ENCODE measurements around the gene ANKRD18B. TPM values are rescaled to one million over a fixed set of nuclear protein-coding genes. Genes with fewer than 3 reads are reported as not detected.
"Not testable (repeated sequence)": the region's sequence is repeated elsewhere in the genome, so short reads cannot be mapped to it uniquely, and the experiment has no call there.

ANKRD18B gene
- polyA plus RNA-seq, 4 donors: 0.79 to 1.7 (median 1.4) TPM

DNA sequence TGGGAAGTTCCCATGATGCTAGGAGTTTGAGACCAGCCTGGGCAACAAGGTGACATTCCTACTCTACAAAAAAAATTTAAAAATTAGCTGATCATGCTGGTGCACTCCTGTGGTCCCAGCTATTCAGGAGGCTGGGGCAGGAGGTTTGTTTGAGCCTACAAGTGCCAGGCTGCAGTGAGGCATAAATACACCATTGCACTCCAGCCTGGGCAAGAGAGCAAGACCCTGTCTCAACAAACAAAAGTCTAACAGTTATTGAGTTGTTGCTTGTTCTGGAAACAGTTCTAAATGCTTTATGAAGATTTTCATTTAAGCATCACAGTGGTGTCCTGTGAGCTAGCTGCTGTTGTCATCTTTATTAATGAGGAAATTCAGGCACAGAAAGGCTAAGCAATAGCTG, 4.0 kb downstream of the ANKRD18B start:
- DNase-seq (ENCODE audit: low read depth in 4 of 4, low spot score in 2 of 4): not testable (repeated sequence)

DNA sequence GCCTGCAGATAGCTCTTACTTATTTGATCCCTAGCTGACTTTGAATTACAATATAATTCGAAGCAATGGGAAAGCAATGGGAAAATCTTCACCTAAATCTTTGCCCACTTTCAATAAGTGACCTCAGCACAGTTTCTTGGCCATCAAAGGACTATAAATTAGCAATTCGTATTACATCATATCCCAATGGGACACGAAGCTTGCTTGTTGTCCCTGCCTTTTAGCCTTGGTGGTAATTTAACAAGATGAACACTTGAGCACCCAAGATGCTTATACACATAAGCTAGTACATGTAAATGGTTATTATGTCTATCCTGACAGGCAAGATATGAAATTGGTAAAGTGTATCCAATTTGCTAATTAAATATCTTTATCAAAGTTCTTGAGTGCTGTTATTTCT, 9.9 kb downstream of the ANKRD18B start:
- not testable (repeated sequence) for DNase-seq (ENCODE audit: low read depth in 4 of 4, low spot score in 2 of 4)

DNA sequence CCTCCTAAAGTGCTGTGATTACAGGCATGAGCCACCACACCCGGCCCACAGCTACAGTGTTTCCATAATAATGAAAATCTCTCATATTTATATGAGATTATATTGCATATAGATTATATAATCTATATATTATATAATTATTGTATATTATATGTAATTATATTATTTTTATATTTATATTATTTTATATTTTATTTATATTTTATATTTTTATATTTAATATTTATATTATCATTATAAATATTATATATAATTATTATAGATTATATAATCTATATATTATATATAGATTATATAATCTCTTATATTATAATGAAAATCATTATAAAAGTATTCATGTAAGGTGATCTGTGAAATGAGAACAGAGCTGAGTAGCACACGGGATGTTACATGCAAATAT, 11.5 kb downstream of the ANKRD18B start:
- DNase-seq (ENCODE audit: low read depth in 4 of 4, low spot score in 2 of 4): no peak

DNA sequence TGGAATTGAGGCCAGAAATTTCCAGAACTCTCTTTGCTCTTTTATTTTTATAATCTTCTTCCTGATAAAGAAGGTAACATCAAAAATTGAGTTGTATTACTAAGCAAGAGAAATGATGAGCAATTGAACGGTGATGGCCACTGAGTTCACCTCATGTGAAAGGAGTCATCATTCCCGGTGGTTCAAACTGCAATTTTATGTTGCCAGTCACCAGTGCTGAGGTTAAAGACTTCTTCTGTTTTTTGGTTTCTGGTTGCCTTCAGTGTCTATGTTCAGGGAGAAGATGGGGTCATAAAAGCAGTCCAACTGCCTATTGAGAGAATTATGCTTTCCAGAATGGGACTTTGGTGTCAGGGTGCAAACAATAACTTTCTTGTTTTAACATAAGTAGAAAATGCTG, 19.4 kb downstream of the ANKRD18B start:
- not testable (repeated sequence) for DNase-seq (ENCODE audit: low read depth in 4 of 4, low spot score in 2 of 4)

DNA sequence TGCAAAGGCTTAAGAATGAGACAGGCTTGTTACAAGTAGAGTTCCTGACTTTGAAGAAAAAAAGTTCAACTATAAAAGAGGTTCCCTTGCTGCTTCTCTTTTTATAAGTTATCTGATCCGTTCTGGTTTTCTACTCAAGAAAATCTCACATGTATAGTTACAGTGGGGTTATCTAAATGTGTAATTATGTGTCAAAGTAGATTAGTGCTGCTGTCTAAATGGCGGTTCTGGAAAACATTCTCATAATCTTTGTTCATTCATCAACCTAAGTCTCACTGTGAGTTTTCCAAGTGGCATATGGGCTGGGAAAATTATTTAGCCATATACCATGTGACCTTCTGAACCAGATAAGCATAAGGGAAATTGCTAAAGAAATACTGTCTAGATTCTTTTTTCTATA, 21.7 kb downstream of the ANKRD18B start:
- not testable (repeated sequence) for DNase-seq (ENCODE audit: low read depth in 4 of 4, low spot score in 2 of 4)

DNA sequence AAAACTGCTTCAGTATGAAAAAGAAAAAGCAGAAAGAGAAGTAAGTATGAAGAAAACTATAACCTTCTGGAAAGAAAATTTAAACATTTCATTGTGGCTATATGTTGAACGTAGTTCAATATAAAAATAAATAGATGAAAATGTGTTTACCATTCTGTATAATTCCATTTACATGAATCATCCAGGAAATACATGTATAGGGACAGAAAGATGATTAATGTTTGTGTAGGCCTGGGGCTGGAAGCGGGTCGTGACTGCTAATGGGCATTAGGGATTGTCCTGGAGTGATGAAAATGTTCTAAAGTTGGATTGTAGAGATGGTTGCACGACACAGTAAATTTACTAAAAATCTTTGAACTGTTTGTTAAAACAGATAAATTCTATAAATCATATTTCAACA, 24.8 kb downstream of the ANKRD18B start:
- DNase-seq (ENCODE audit: low read depth in 4 of 4, low spot score in 2 of 4): not testable (repeated sequence)

DNA sequence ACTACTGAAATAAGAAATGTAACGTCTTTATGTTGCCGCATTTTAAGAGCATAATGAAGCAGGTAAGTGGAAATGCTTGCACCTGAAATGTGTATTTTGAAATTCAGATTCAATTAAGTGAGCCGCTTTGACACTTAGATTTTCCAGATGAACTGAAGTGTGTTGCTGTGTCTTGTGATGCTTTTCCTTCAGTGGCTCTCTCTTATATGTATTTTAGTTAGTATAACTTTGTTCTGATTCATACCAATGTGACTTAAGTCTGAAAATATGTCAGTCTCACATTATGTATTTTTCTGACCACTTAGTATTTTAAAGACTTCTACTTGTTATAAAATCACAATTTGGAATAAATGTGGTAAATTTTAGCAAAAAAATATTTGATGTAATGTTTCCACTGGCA, 25.4 kb downstream of the ANKRD18B start:
- not testable (repeated sequence) for DNase-seq (ENCODE audit: low read depth in 4 of 4, low spot score in 2 of 4)

DNA sequence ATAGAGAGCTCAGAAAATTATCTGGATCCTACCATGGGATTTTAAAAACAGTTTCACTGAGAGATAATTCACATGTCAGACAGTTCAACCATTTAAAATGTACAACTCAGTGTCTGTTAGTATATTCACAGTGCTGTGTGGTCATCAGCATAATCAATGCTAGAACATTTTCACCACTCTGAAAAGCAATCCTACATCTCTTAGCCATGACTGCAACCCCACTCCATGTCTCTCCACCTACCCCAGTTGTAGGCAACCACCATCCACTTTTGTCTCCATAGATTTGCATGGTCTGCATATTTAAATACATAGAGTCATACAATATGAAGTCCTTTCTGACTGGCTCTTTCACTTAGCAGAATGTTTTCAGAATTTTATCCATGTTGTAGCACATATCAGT, 27.1 kb downstream of the ANKRD18B start:
- DNase-seq (ENCODE audit: low read depth in 4 of 4, low spot score in 2 of 4): not testable (repeated sequence)

DNA sequence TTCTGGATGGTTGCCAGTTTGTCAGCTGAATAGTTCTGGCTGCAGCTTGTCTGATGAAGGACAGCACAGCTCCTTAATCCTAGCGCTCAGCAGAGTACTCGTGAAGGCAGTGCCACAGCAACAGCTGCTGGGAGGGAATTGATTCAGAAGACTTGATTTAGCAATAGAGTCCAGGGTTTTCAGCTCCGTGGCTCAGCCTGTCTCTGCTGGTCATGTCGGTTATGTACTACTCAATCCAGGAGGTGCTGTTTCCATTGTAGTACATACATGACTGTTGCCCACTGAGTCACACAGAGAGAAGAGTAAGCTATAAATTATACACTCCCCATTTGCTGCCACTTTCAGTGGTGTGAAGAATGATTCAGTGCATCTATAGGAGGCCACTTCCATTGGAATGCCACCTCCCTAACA, 28.3 kb downstream of the ANKRD18B start:
- DNase-seq (ENCODE audit: low read depth in 4 of 4, low spot score in 2 of 4): peak in 1 of 4 donors; percentile 0

DNA sequence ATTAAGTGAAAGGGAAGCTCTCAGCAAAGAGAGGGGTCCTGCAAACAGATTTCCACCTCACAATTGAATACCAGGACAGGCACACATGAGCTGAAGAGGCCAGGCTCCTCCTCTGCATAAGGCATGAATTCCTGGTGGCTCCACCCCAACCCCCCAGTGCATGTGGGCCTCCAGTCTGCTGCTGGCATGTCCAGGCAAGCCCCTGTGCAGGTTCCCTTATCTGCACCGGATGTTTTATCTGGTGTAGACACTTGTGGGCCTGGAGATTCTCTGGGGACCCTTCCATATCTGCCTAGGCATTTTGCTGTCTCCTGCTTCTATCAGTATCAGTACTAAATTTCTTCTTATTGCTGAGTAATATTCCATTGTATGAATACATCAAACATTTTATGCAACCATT, 36.2 kb downstream of the ANKRD18B start:
- DNase-seq (ENCODE audit: low read depth in 4 of 4, low spot score in 2 of 4): not testable (repeated sequence)

DNA sequence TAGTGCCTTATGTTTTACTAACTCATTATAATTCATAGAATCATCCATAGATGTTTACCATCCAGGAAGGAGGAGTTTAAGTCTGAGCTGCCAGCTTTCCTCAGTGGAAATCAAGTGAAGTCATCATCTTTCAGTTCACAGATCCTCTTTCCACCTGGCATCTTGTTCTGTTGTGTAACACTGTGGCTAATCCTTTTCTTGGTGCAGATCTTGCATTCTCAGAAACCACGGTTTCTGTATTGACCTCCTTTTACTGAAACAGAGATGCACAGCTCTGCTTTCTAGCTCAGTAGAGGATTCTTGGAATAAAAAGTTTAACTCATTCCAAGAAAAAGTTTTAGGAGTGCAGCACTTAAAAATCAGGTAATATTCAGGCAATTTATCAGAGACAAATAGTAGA, 38.1 kb downstream of the ANKRD18B start:
- not testable (repeated sequence) for DNase-seq (ENCODE audit: low read depth in 4 of 4, low spot score in 2 of 4)

DNA sequence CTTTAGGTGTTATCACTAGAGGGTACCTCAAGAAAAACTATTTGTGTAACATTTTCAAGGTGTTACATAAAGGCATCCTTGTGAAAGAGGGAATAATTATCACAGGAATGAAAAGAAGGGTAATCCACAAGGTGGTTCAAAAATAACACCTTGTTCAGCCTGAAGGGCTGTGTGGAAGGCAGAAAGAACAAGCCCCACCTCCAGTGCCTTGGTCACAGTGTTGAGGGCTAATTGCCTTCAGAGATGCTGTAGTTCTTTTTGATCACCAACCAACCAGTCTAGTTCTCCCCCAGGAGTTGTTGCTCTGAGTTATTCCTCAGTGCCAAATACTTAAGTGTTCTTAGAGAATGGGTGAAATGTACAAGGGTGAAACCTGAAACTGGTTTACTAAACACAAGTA, 43.7 kb downstream of the ANKRD18B start:
- not testable (repeated sequence) for DNase-seq (ENCODE audit: low read depth in 4 of 4, low spot score in 2 of 4)

DNA sequence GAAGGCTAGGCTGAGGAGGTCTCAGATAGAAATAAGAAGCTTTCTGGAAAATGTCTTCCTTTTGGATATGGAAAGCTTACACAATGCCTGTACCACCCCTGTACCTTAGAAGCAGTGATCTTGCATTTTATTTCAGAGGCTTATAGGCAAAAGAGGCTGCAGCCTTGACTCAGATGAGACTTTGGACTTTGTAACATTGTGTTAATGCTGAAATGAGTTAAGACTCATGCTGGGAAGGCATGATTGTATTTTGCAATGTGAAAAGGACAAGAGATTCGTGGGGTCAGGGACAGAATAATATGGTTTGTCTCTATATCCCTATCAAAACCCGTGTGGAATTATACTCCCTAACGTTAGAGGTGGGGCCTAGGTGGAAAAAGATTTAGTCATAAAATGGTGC, 53.7 kb downstream of the ANKRD18B start:
- DNase-seq (ENCODE audit: low read depth in 4 of 4, low spot score in 2 of 4): not testable (repeated sequence)

DNA sequence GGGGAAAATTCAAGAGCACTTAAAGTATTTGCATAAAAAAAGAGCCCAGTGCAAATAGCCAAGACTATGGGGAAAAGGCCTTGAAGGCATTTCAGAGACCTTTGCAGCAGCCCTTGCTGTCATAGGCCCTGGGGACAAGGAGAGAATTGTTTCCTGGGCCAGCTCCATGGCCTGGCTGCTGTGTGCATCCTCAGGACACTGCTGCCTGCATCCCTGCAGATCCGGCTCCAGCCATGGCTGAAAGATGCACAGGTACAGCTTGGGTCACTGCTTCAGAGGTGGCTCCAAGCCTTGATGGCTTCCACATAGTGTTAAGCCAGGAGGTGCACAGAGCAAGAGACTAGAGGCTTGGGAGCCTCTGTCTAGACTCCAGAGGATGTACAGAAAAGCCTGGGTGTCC, 55.9 kb downstream of the ANKRD18B start:
- DNase-seq (ENCODE audit: low read depth in 4 of 4, low spot score in 2 of 4): not testable (repeated sequence)

DNA sequence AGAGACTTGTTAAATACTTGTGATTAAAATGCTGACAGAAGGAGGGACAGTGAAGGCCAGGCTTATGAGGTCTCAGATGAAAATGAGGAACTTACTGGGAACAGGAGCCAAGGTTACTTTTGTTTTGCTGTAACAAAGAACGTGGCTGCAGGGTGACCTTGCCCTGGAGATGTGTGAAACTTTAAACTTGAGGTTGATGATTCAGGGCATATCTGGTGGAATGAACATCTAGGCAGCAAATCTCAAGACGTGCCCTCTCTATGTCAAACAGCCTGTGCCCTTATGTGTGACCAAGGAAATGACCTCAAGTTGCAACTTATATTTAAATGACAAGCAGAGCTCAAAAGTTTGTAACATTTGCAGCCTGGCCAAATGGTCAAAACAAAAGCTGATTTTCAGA, 58.6 kb downstream of the ANKRD18B start:
- DNase-seq (ENCODE audit: low read depth in 4 of 4, low spot score in 2 of 4): not testable (repeated sequence)

DNA sequence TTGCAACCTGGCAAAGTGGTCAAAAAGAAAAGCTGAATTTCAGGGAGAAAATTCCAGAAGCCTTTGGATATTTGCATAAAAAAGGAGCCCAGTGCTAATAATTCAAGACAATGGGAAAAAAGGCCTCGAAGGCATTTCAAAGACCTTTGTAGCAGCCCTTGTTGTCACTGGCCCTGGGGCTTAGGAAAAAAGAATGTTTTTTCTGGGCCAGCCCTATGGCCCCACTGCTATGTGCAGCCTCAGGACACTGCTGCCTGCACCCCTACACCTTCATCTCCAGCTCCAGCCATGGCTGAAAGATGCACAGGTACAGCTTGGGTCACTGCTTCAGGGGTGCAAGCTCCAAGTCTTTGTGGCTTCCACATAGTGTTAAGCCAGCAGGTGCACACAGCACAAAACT, 62.1 kb downstream of the ANKRD18B start:
- not testable (repeated sequence) for DNase-seq (ENCODE audit: low read depth in 4 of 4, low spot score in 2 of 4)

DNA sequence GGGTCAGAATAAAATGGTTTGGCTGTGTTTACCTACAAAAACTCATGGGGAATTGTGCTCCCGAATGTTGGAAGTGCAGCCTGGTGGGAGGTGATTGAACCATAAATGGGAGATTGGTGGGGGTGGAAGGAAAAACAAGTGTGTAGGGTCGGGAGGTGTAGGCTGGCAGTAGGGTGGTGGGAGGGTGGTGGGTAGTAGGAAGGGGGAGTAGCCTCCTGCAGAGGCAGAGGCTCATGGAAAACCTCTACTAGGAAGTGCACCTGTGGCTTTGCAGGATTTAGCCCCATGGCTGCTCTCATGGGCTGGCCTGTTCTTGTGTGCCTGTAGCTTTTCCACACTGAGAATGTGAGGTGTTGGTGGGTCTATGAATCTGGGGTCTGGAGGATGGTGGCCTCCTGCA, 63.7 kb downstream of the ANKRD18B start:
- DNase-seq (ENCODE audit: low read depth in 4 of 4, low spot score in 2 of 4): not testable (repeated sequence)

DNA sequence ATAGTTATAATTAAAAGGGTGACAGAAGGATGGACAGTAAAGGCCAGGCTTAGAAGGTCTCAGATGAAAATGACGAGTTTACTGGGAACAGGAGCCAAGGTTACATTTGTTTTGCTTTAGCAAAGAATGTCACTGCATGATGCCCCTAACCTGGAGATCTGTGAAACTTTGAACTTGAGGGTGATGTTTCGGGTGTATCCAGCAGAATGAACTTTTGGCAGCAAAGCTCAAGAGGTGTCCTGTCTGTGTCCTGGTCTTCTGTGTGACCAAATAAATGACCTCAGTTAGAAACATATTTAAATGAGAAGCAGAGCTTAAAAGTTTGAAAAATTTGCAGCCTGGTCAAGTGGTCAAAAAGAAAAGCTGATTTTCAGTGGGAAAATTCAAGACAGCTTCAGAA, 64.8 kb downstream of the ANKRD18B start:
- not testable (repeated sequence) for DNase-seq (ENCODE audit: low read depth in 4 of 4, low spot score in 2 of 4)

DNA sequence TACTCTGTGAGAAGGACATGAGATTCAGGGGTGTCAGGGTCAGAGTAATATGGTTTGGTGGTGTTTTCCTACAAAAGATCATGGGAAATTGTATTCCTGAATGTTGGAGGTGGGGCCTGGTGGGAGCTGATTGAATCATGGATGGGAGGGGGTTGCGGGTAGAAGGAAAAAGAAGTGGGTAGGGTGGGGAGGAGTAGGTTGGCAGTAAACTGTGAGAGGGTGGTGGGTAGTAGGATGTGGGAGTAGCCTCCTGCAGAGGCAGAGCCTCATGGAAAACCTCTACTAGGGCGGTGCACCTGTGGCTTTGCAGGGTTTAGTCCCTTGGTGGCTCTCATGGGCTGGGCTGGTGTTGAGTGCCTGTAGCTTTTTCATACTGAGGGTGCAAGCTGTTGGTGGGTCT, 66.8 kb downstream of the ANKRD18B start:
- DNase-seq (ENCODE audit: low read depth in 4 of 4, low spot score in 2 of 4): not testable (repeated sequence)

DNA sequence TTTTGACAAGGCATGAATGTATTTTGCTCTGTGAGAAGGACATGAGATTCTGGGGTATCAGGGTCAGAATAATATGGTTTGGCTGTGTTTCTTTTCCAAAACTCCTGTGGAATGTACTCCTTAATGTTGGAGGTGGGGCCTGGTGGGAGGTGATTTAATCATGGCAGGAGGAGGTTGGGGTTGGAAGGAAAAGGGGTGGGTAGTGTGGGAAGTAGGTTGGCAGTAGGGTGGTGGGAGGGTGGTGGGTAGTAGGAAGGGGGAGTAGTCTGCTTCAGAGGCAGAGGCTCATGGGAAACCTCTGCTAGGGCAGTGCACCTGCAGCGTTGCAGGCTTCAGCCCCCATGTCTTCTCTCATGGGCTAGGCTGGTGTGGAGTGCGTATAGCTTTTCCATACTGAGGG, 72.9 kb downstream of the ANKRD18B start:
- not testable (repeated sequence) for DNase-seq (ENCODE audit: low read depth in 4 of 4, low spot score in 2 of 4)

DNA sequence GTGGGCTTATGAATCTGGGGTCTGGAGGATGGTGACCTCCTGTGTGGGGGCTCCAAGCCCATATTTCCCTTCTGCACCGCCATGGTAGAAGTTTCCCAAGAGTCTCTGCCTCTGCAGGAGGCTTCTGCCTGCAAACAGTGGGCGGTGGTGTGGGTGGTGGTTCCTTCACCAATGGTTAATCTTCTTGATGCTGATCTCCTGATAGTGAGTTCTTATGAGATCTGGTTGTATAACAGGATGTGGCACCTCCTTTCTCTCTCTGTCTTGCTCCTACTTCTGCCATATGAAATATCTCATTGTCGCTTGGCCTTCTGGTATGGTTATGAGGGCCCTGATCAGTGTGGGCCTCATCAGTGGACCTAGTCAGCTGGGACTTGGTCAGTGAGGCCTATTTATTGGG, 73.3 kb downstream of the ANKRD18B start:
- DNase-seq (ENCODE audit: low read depth in 4 of 4, low spot score in 2 of 4): not testable (repeated sequence)

DNA sequence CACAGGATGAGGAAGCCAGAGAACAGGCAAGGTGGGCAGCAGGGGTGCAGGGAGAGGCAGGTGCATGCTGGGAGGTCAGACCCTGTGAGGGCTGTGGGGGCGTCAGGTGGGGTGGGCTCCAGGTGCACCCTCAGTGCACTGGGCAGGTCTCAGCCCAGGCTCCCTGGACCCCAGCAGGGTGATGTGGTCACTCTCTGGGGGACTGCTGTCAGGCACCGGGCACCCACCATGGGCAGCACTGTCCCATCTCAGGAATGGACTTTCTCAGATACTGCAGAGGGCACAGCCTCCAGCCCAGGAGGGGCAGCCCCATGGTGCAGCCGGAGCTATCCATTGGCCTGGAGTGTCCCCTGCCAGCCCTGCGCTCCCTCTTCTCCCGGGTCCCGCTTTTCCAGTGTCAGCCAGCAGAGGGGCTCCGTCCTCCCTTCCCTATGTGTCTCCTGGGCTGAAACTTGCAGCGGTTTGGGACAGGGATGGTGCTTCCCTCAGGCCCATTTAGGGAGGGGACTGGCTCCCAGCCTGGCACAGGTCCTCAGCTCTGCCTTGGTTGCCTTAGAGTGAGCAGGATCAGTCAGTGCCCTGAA, 74.8 kb downstream of the ANKRD18B start:
- not testable (repeated sequence) for DNase-seq (ENCODE audit: low read depth in 4 of 4, low spot score in 2 of 4)

DNA sequence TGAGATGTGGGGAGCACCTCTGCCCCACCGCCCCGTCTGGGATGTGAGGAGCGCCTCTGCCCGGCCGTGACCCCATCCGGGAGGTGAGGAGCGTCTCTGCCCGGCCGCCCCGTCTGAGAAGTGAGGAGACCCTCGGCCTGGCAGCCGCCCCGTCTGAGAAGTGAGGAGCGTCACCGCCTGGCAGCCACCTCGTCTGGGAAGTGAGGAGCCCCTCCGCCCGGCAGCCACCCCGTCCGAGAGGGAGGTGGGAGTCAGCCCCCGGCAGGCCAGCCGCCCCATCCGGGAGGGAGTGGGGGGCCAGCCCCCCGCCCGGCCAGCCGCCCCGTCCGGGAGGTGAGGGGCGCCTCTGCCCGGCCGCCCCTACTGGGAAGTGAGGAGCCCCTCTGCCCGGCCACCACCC, 76.9 kb downstream of the ANKRD18B start:
- not testable (repeated sequence) for DNase-seq (ENCODE audit: low read depth in 4 of 4, low spot score in 2 of 4)
